GM19324 (cell line): Measurements from ENCODE around the gene ATXN7L1.

ENCODE experiments used
- ATAC-seq: cut with Tn5 transposase; IDR thresholded peaks from one replicate; pipeline ENCODE4 v1.9.1; 2021; ENCODE audit warnings: mild to moderate bottlenecking, moderate library complexity; ENCODE audit not compliant: unreplicated experiment, low FRiP score

ATXN7L1 gene

GRCh38 chr7:105689067-105689819, 187.2 kb downstream of the ATXN7L1 start:
- ATAC-seq: no peak

- ATAC-seq: no peak
These were observed 187.8 kb downstream of the ATXN7L1 start for GRCh38 chr7:105688617-105689016.

- ATAC-seq: no peak
These were observed 191.2 kb downstream of the ATXN7L1 start for GRCh38 chr7:105685161-105685560.

- no peak for ATAC-seq
These were observed 193.9 kb downstream of the ATXN7L1 start for GRCh38 chr7:105682341-105683060.

- no peak for ATAC-seq
These were observed 195.8 kb downstream of the ATXN7L1 start for GRCh38 chr7:105680505-105681187.

GRCh38 chr7:105678811-105679495, 197.4 kb downstream of the ATXN7L1 start:
- ATAC-seq: no peak

GRCh38 chr7:105677817-105678573, 198.4 kb downstream of the ATXN7L1 start:
- no peak for ATAC-seq

GRCh38 chr7:105677410-105677730, 199.0 kb downstream of the ATXN7L1 start:
- ATAC-seq: no peak

GRCh38 chr7:105675934-105676371, 200.4 kb downstream of the ATXN7L1 start:
- no peak for ATAC-seq

- ATAC-seq: no peak
These were observed 202.0 kb downstream of the ATXN7L1 start for GRCh38 chr7:105674200-105674920.

- ATAC-seq: no peak
These were observed 202.9 kb downstream of the ATXN7L1 start for GRCh38 chr7:105673367-105674084.

GRCh38 chr7:105672801-105673200, 203.6 kb downstream of the ATXN7L1 start:
- ATAC-seq: no peak

GRCh38 chr7:105666324-105666723, 210.1 kb downstream of the ATXN7L1 start:
- ATAC-seq: no peak

- ATAC-seq: no peak
These were observed 210.7 kb downstream of the ATXN7L1 start for GRCh38 chr7:105665684-105666083.

GRCh38 chr7:105664816-105665525, 211.4 kb downstream of the ATXN7L1 start:
- no peak for ATAC-seq

- no peak for ATAC-seq
These were observed 213.4 kb downstream of the ATXN7L1 start for GRCh38 chr7:105662998-105663397.

GRCh38 chr7:105661625-105662024, 214.8 kb downstream of the ATXN7L1 start:
- ATAC-seq: no peak

GRCh38 chr7:105656922-105657521, 219.4 kb downstream of the ATXN7L1 start:
- no peak for ATAC-seq
